Nephron progenitor cell (in vitro differentiated cells): Measurements from ENCODE around the gene BRINP1.

Experiments used
- DNase-seq: peaks from one replicate; pipeline ENCODE4 v3.0.0; 2021
- H3K27ac Mint-ChIP-seq: 2 replicates; pipeline ENCODE4 v1.8.0; 2021; ENCODE audit warnings: mild to moderate bottlenecking, moderate library complexity, mixed read lengths
- H3K27me3 Mint-ChIP-seq: 2 replicates; pipeline ENCODE4 v1.8.0; 2021; ENCODE audit warnings: mild to moderate bottlenecking, low read depth, mixed read lengths; ENCODE audit not compliant: poor library complexity
- H3K36me3 Mint-ChIP-seq: 2 replicates; pipeline ENCODE4 v1.8.0; 2021; ENCODE audit warnings: low read depth, mixed read lengths
- H3K4me1 Mint-ChIP-seq: 2 replicates; pipeline ENCODE4 v1.8.0; 2021; ENCODE audit warnings: mixed read lengths
- H3K4me3 Mint-ChIP-seq: 2 replicates; pipeline ENCODE4 v1.8.0; 2021; ENCODE audit warnings: mild to moderate bottlenecking, moderate library complexity, mixed read lengths
- H3K9me3 Mint-ChIP-seq: 2 replicates; pipeline ENCODE4 v1.8.0; 2021; ENCODE audit warnings: mild to moderate bottlenecking, moderate library complexity, mixed read lengths
- CTCF ChIP-seq: fragments of 200-600 bp; sonication (generic); IDR thresholded peaks from 2 replicates; pipeline ENCODE4 v1.5.0; 2021; ENCODE audit warnings: antibody characterized with exemption

The BRINP1 gene

GRCh38 chr9:119121899-119122298, 247.3 kb downstream of the BRINP1 start:
- Mint-ChIP-seq H3K4me1 (peaks cover 4% of the 10 kb centered on the region), H3K4me3 (no peak overlapping the region), H3K36me3 (no peaks in the 10 kb centered on the region), H3K9me3 (no peaks in the 10 kb centered on the region), H3K27ac (no peak overlapping the region), H3K27me3 (peaks cover 3% of the 10 kb centered on the region)
- TF ChIP-seq CTCF: no peak
- DNase-seq: no peak

GRCh38 chr9:119117409-119117808, 251.8 kb downstream of the BRINP1 start:
- DNase-seq: no peak
- Mint-ChIP-seq H3K9me3 (no peaks in the 10 kb centered on the region), H3K4me1 (peaks cover 4% of the 10 kb centered on the region), H3K36me3 (no peaks in the 10 kb centered on the region), H3K4me3 (no peak overlapping the region), H3K27ac (no peak overlapping the region), H3K27me3 (peaks cover 3% of the 10 kb centered on the region)
- no peak for TF ChIP-seq CTCF
